ENCODE data around the gene NELFA. TPM values are rescaled to one million over a fixed set of nuclear protein-coding genes. Genes with fewer than 3 reads are reported as not detected.

Gene NELFA
- total RNA-seq, 4 donors from 2014 or later = 23.1 to 36.8 (median 25.0) TPM

DNA sequence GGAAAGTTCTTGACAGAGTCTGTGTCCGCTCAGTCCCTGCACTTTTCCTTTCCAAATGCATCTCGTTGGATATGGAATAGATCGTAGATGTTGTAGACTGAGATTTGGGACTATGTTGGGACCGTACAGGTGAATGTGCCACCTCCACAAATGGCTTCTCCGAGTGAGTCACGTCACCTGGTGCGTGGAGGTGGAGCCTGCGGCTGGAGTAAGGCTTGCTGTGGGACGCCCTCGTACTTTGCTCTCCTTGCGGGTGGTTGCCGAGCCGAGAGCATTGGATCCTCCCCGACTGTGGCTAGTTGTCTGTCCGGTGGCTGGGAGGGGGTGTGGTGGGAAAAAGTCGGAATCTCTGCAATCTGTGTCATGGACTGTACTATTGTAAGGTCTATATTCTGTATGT, 60.5 kb downstream of the NELFA start:
- DNase-seq = no peak
- TF ChIP-seq CTCF (IDR thresholded peaks at IDR 0.05) (no peak), POLR2A (IDR thresholded peaks at IDR 0.05) (no peak)
- no peaks in the 10 kb centered on the region for H3K27me3 ChIP-seq
- no peaks in the 10 kb centered on the region for H3K4me1 ChIP-seq
- intact Hi-C loops (cut with DNase I) = no loop called here
- WGBS, 2 donors = 67 to 92% methylated on average over 7 to 16 of the region's 16 CpGs
- peaks cover 0 to 85% (median 11%) of the 10 kb centered on the region in 3 donors for H3K36me3 ChIP-seq
- H3K27ac ChIP-seq = no peak overlapping the region
- no peaks in the 10 kb centered on the region for H3K9me3 ChIP-seq
- no peak overlapping the region for H3K4me3 ChIP-seq

- no peak for DNase-seq
- H3K27ac ChIP-seq = no peak overlapping the region
- intact Hi-C loops (cut with DNase I) = no loop called here
- peaks cover 0 to 2% (median 0%) of the 10 kb centered on the region in 3 donors for H3K4me1 ChIP-seq
- TF ChIP-seq CTCF (IDR thresholded peaks at IDR 0.05) = no peak
- TF ChIP-seq POLR2A (IDR thresholded peaks at IDR 0.05) = no peak
- no peaks in the 10 kb centered on the region for H3K9me3 ChIP-seq
- no peaks in the 10 kb centered on the region for H3K27me3 ChIP-seq
- H3K4me3 ChIP-seq = no peak overlapping the region
- 92 to 100% methylated on average over 1 of the region's 1 CpG for WGBS, 2 donors
- peaks cover 0 to 78% (median 8%) of the 10 kb centered on the region in 3 donors for H3K36me3 ChIP-seq
Observed at GRCh38 chr4:1945912-1946311, 62.9 kb downstream of the NELFA start.

GRCh38 chr4:1945124-1945895, 63.5 kb downstream of the NELFA start:
- peaks cover 0 to 74% (median 8%) of the 10 kb centered on the region in 3 donors for H3K36me3 ChIP-seq
- no peak for TF ChIP-seq POLR2A (IDR thresholded peaks at IDR 0.05)
- TF ChIP-seq CTCF (IDR thresholded peaks at IDR 0.05) = no peak

DNA sequence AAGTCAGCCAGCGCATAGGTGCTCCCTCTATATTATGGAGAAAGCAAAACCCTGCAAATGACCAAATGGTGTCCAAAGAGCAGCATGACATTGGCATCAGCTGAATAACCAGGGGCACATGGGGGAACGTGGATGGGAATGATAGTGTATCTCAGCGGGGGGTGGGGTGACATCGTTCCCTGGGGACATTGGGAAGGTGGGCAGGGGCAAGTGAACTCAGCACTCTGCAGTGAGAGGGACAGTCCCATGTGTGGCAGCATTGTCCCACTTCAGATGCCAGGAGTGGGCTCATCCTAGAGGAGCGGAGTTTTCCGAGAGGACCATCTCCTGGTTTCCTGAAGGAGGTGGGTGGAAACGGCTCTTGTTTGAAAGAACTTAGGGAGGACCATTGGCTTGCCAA, 64.8 kb downstream of the NELFA start:
- intact Hi-C loops (cut with DNase I) = no loop called here
- Histone ChIP-seq H3K4me1 (peaks cover 0 to 18% (median 0%) of the 10 kb centered on the region in 3 donors), H3K36me3 (peaks cover 0 to 83% (median 8%) of the 10 kb centered on the region in 3 donors), H3K4me3 (no peak overlapping the region), H3K9me3 (no peaks in the 10 kb centered on the region), H3K27ac (no peak overlapping the region), H3K27me3 (no peaks in the 10 kb centered on the region)
- DNase-seq = no peak
- 93 to 97% methylated on average over 7 of the region's 7 CpGs for WGBS, 2 donors
- TF ChIP-seq CTCF (IDR thresholded peaks at IDR 0.05) = no peak
- TF ChIP-seq POLR2A (IDR thresholded peaks at IDR 0.05) = no peak

More at GRCh38 chr4:1945124-1945895, 63.5 kb downstream of the NELFA start:
- Histone ChIP-seq H3K27me3 (no peaks in the 10 kb centered on the region), H3K9me3 (no peaks in the 10 kb centered on the region), H3K4me3 (no peak overlapping the region), H3K27ac (no peak overlapping the region), H3K4me1 (peaks cover 0 to 8% (median 0%) of the 10 kb centered on the region in 3 donors)
- WGBS, 2 donors = 77 to 81% methylated on average over 11 of the region's 11 CpGs
- intact Hi-C loops (cut with DNase I) = no loop called here
- no peak for DNase-seq

DNA sequence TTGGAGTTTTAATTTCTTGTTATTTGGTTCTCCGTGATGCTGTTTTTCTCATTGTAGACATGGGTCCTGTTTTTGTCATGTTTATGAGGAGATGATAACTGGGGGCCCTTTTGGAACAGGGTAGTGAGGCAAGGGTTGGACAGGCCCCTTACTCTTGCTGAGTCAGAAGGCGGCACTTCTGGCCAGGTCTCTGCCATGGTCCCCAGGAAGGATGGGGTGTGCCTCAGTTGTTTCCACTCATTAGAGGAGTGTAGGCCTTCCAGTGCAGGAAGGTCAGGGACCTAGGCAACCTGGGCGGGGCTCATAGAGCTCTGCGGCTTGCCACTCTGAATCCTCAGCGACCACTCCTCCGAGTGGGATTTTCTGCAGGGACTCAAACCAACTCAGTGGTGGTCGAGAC, 68.2 kb downstream of the NELFA start:
- TF ChIP-seq CTCF (IDR thresholded peaks at IDR 0.05) = no peak
- TF ChIP-seq POLR2A (IDR thresholded peaks at IDR 0.05) = no peak
- intact Hi-C loops (cut with DNase I) = no loop called here
- no peaks in the 10 kb centered on the region for H3K9me3 ChIP-seq
- H3K27me3 ChIP-seq = no peaks in the 10 kb centered on the region
- H3K4me1 ChIP-seq = peaks cover 0 to 18% (median 0%) of the 10 kb centered on the region in 3 donors
- 83 to 92% methylated on average over 1 to 7 of the region's 7 CpGs for WGBS, 2 donors
- DNase-seq = no peak
- peaks cover 0 to 84% (median 8%) of the 10 kb centered on the region in 3 donors for H3K36me3 ChIP-seq
- H3K4me3 ChIP-seq = no peak overlapping the region
- H3K27ac ChIP-seq = peak overlapping the region in 3 of 4 donors; percentile 59 to 68 (median 59)
